PC-9 (cell line): ENCODE measurements around the gene VGLL1. TPM values are rescaled to one million over a fixed set of nuclear protein-coding genes. Genes with fewer than 3 reads are reported as not detected.

Experiments
- BruUV-seq: library from RNA; stranded (reverse); fragments of 400-500 nt; replicated peaks from 2 replicates; lab custom pipeline; 2021; lab: Mats Ljungman, UMichigan
- CTCF ChIA-PET: fragments of 300-600 bp; sonication (Branson Sonifier 250); formaldehyde crosslinking; loops from one replicate; lab custom pipeline; 2022; ENCODE audit warnings: antibody characterized with exemption; lab: Charles Lee
- POLR2A ChIA-PET: fragments of 300-600 bp; sonication (Branson Sonifier 250); formaldehyde crosslinking; loops from one replicate; lab custom pipeline; 2022; ENCODE audit warnings: antibody characterized with exemption; ENCODE audit not compliant: unreplicated experiment; lab: Charles Lee
- DNase-seq, 2 experiments: peaks; one replicate each; pipeline versions ENCODE4 v3.0.0 to v3.0.0-alpha.2; 2015 to 2022; ENCODE audit warnings: mixed read lengths in 1 of 2
- H2AFZ ChIP-seq: fragments of 200-600 bp; sonication (generic); 2 replicates; pipeline ENCODE4 v1.8.1; 2017; ENCODE audit warnings: antibody characterized with exemption
- H3F3A ChIP-seq: fragments of 200-600 bp; sonication (generic); 2 replicates; pipeline ENCODE4 v1.8.1; 2017; ENCODE audit warnings: antibody characterized with exemption, mild to moderate bottlenecking, low read depth; ENCODE audit not compliant: insufficient read depth
- H3K27ac ChIP-seq: fragments of 200-600 bp; sonication (generic); 2 replicates; pipeline ENCODE4 v1.6.1; 2016; ENCODE audit warnings: mixed run types
- H3K27me3 ChIP-seq: fragments of 200-600 bp; sonication (generic); 2 replicates; pipeline ENCODE4 v1.6.1; 2016; ENCODE audit warnings: low read depth, mixed run types; ENCODE audit not compliant: insufficient read depth
- H3K36me3 ChIP-seq: fragments of 200-600 bp; sonication (generic); 2 replicates; pipeline ENCODE4 v1.6.1; 2016; ENCODE audit warnings: low read depth, mixed run types
- H3K4me1 ChIP-seq: fragments of 200-600 bp; sonication (generic); replicated peaks from 2 replicates; pipeline ENCODE4 v1.6.1; 2016; ENCODE audit warnings: mixed run types; ENCODE audit not compliant: insufficient read depth
- H3K4me2 ChIP-seq: fragments of 200-600 bp; sonication (generic); 2 replicates; pipeline ENCODE4 v1.6.1; 2017; ENCODE audit warnings: mixed run types
- H3K4me3 ChIP-seq: fragments of 200-600 bp; sonication (generic); 2 replicates; pipeline ENCODE4 v1.6.1; 2016; ENCODE audit warnings: mixed run types
- H3K79me2 ChIP-seq: fragments of 200-600 bp; sonication (generic); 2 replicates; pipeline ENCODE4 v1.6.1; 2017; ENCODE audit warnings: low read depth, mixed run types
- H3K9me2 ChIP-seq: fragments of 200-600 bp; sonication (generic); 2 replicates; pipeline ENCODE4 v1.8.1; 2017; ENCODE audit warnings: mild to moderate bottlenecking; ENCODE audit not compliant: insufficient read depth
- H3K9me3 ChIP-seq: fragments of 200-600 bp; sonication (generic); 2 replicates; pipeline ENCODE4 v1.8.1; 2016; ENCODE audit warnings: low read depth; ENCODE audit not compliant: insufficient read depth
- H4K20me1 ChIP-seq: fragments of 200-600 bp; sonication (generic); 2 replicates; pipeline ENCODE4 v1.8.1; 2017; ENCODE audit not compliant: insufficient read depth
- EZH2 ChIP-seq: fragments of 200-600 bp; sonication (generic); IDR thresholded peaks from 2 replicates; pipeline ENCODE4 v1.8.0; 2017; ENCODE audit warnings: antibody characterized with exemption, low read depth
- intact Hi-C: fragments of 100-400 bp; cut with micrococcal nuclease; formaldehyde crosslinking; loops from one replicate; pipeline ENCODE4 v1.10.0; 2022; ENCODE audit not compliant: unreplicated experiment
- total RNA-seq: library from RNA; stranded (reverse); gene quantifications from 2 replicates; pipeline ENCODE4 v1.2.3, GENCODE V29; 2021
- TF ChIP-seq, protein P1 (sequence below): fragments of 200-600 bp; sonication (generic); conservative IDR thresholded peaks from 2 replicates; pipeline ENCODE4 v1.6.1; 2017; ENCODE audit warnings: mixed run types, antibody characterized with exemption, mild to moderate bottlenecking, moderate library complexity

The VGLL1 gene
- total RNA-seq, 1 experiment from 2014 or later = 154 TPM

DNA sequence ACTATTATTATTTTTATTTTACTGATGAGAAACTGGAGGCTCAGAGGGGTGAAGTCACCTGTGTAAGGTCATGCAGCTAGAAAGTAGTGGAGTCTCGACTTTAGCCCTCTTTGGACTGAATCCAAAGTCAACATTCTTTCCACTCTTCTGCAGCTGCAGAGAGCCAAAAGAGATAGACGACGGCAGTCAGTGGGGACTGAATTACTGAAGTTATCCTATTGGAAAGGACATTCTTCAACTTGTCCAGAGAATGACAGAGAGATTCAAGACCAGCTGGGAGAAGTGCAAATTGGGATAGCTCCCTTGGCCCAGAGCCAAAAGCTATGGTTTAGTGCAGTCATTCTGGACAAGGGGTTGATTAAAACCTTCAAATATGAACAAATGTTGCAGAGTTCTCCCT is 42.5 kb downstream of the VGLL1 start:
- peak in 1 of 2 experiments; percentile 9 for DNase-seq
- H4K20me1 ChIP-seq = no peaks in the 10 kb centered on the region
- intact Hi-C loops = loop anchor here (10.0 kb wide), 1 partner anchor 350 kb away; no protein-coding TSS in a partner anchor

DNA sequence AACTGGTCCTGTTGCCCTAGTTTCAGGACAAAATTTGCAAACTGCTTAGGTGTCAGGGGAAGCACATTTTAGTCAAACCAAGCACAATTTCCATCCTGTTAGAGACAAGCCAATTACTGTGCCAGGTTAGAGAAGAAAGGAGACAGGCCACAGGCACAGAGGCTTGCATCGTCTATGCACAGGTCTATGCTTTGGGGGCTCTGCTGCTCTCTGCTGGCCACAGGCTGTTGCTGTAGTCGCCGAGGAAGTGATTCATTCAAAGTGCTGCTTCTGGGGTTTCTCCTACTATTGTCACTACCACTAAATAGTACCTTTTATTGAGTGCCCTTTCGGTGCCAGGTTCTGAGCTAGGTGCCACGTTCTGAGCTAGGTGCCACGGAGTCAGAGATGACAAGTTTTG is 45.5 kb downstream of the VGLL1 start:
- TF ChIP-seq, protein P1, sequence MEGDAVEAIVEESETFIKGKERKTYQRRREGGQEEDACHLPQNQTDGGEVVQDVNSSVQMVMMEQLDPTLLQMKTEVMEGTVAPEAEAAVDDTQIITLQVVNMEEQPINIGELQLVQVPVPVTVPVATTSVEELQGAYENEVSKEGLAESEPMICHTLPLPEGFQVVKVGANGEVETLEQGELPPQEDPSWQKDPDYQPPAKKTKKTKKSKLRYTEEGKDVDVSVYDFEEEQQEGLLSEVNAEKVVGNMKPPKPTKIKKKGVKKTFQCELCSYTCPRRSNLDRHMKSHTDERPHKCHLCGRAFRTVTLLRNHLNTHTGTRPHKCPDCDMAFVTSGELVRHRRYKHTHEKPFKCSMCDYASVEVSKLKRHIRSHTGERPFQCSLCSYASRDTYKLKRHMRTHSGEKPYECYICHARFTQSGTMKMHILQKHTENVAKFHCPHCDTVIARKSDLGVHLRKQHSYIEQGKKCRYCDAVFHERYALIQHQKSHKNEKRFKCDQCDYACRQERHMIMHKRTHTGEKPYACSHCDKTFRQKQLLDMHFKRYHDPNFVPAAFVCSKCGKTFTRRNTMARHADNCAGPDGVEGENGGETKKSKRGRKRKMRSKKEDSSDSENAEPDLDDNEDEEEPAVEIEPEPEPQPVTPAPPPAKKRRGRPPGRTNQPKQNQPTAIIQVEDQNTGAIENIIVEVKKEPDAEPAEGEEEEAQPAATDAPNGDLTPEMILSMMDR = peak; percentile 74
- TF ChIP-seq EZH2 = no peak
- Histone ChIP-seq H3K27me3 (no peaks in the 10 kb centered on the region), H3K4me2 (no peak overlapping the region), H2AFZ (no peak overlapping the region), H3K27ac (no peak overlapping the region), H3F3A (0 out of 2 replicates have a peak, but pooled peaks cover 3% of the 10 kb centered on the region), H3K36me3 (no peaks in the 10 kb centered on the region), H3K4me3 (no peak overlapping the region), H3K9me3 (no peaks in the 10 kb centered on the region), H4K20me1 (no peaks in the 10 kb centered on the region), H3K4me1 (peaks cover 15% of the 10 kb centered on the region), H3K79me2 (no peaks in the 10 kb centered on the region), H3K9me2 (no peaks in the 10 kb centered on the region)
- POLR2A ChIA-PET = no interaction called here
- intact Hi-C loops = loop anchor here (1.0 to 10.0 kb wide), 6 partner anchors 80 to 549 kb away; partner anchors contain the start of gene HTATSF1
- CTCF ChIA-PET = interaction anchor here (1.1 kb wide), 1 partner anchor 549 kb away, joined by 3 read pairs; no protein-coding TSS in a partner anchor
- DNase-seq = peak in 1 of 2 experiments; percentile 68
- BruUV-seq = no TSS peak

More for the DNA sequence above, 42.5 kb downstream of the VGLL1 start:
- no peaks in the 10 kb centered on the region for H3K9me3 ChIP-seq
- no peaks in the 10 kb centered on the region for H3K9me2 ChIP-seq
- no TSS peak for BruUV-seq
- TF ChIP-seq, protein P1 = no peak
- TF ChIP-seq EZH2 = no peak
- 0 out of 2 replicates have a peak, but pooled peaks cover 6% of the 10 kb centered on the region for H3F3A ChIP-seq
- 0 out of 2 replicates have a peak overlapping the region, but pooled peaks have one; percentile 23 for H3K4me2 ChIP-seq
- peaks cover 15% of the 10 kb centered on the region for H3K4me1 ChIP-seq
- no peak overlapping the region for H3K27ac ChIP-seq
- no peaks in the 10 kb centered on the region for H3K79me2 ChIP-seq
- no peak overlapping the region for H3K4me3 ChIP-seq
- H2AFZ ChIP-seq = no peak overlapping the region
- no peaks in the 10 kb centered on the region for H3K36me3 ChIP-seq
- CTCF ChIA-PET = interaction anchor here (0.5 to 0.7 kb wide), 2 partner anchors 217 to 395 kb away, joined by 3 read pairs; no protein-coding TSS in a partner anchor
- POLR2A ChIA-PET = interaction anchor here (0.6 to 0.8 kb wide), 3 partner anchors 43 to 190 kb away, joined by 3 to 6 read pairs (median 4); partner anchors contain the start of genes HTATSF1 and VGLL1
- no peaks in the 10 kb centered on the region for H3K27me3 ChIP-seq

DNA sequence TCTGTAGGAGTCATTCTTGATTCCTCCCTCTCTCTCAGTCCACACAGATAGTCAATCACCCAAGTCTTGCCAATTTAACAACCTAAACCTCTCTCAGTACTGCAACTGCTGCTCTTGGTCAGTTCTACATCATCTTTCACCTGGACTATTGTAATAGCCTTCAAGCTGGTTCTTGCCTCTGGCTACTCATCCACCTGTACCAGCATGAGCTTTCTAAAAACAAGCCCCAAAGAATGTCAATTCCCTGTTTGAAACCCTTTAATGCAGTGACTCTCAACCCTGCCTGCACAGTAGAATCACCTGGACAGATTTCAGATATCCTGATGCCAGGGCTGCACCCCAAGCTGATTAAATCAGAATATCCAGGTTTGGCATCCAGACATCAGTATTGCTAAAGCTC is 48.3 kb downstream of the VGLL1 start:
- Histone ChIP-seq H2AFZ (no peak overlapping the region), H3K27me3 (no peaks in the 10 kb centered on the region), H4K20me1 (no peaks in the 10 kb centered on the region), H3K4me1 (no peaks in the 10 kb centered on the region), H3K27ac (no peak overlapping the region), H3F3A (no peaks in the 10 kb centered on the region), H3K9me3 (no peaks in the 10 kb centered on the region), H3K36me3 (no peaks in the 10 kb centered on the region), H3K79me2 (no peaks in the 10 kb centered on the region), H3K4me2 (no peak overlapping the region), H3K4me3 (no peak overlapping the region), H3K9me2 (no peaks in the 10 kb centered on the region)
- intact Hi-C loops = no loop called here
- CTCF ChIA-PET = interaction anchor here (0.6 kb wide), 1 partner anchor 91 kb away, joined by 3 read pairs; no protein-coding TSS in a partner anchor
- no TSS peak for BruUV-seq
- no peak for DNase-seq
- TF ChIP-seq, protein P1 = no peak
- TF ChIP-seq EZH2 = no peak
- POLR2A ChIA-PET = no interaction called here
